Astrocyte of the spinal cord (primary cell): Measurements from ENCODE around the gene SCFD2.

Experiments used
- DNase-seq: peaks from one replicate; pipeline ENCODE4 v3.0.0; 2011; ENCODE audit warnings: low read depth, low spot score
- H3K4me3 ChIP-seq: 2 replicates; pipeline ENCODE4 v1.5.1; 2011; ENCODE audit warnings: low read depth, mild to moderate bottlenecking, low read length, moderate library complexity
- in situ Hi-C: cut with HindIII; loops from 2 replicates; pipeline ENCODE4 v1.10.0; 2017; ENCODE audit warnings: low sequenced_read_pairs
- TF ChIP-seq, protein P1 (sequence below): IDR thresholded peaks from 2 replicates; pipeline ENCODE4 v1.5.1; 2012; ENCODE audit warnings: low read depth, mild to moderate bottlenecking, low read length, inconsistent platforms

The SCFD2 gene

DNA sequence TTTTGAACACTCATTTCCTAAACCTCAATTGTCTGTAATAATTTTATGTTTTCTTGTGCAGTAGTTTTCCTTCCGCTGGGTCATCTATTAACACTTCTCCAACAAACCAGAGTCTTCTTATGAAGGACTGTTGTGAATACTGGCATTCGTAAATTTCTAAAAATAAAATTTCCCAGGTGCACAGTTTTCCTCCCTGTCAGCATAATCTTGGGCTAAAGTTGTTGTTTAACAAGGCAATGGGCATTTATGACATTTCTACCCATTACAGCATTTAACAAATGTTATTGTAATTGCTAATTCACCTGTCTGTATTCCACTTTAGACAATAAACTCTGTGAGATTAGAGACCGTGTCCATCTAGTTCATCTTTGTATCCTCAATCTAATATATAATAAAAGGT is 1.2 kb downstream of the SCFD2 start:
- no peak for DNase-seq
- peak overlapping the region; percentile 97 for H3K4me3 ChIP-seq
- in situ Hi-C loops = no loop called here
- TF ChIP-seq, protein P1, sequence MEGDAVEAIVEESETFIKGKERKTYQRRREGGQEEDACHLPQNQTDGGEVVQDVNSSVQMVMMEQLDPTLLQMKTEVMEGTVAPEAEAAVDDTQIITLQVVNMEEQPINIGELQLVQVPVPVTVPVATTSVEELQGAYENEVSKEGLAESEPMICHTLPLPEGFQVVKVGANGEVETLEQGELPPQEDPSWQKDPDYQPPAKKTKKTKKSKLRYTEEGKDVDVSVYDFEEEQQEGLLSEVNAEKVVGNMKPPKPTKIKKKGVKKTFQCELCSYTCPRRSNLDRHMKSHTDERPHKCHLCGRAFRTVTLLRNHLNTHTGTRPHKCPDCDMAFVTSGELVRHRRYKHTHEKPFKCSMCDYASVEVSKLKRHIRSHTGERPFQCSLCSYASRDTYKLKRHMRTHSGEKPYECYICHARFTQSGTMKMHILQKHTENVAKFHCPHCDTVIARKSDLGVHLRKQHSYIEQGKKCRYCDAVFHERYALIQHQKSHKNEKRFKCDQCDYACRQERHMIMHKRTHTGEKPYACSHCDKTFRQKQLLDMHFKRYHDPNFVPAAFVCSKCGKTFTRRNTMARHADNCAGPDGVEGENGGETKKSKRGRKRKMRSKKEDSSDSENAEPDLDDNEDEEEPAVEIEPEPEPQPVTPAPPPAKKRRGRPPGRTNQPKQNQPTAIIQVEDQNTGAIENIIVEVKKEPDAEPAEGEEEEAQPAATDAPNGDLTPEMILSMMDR = no peak

DNA sequence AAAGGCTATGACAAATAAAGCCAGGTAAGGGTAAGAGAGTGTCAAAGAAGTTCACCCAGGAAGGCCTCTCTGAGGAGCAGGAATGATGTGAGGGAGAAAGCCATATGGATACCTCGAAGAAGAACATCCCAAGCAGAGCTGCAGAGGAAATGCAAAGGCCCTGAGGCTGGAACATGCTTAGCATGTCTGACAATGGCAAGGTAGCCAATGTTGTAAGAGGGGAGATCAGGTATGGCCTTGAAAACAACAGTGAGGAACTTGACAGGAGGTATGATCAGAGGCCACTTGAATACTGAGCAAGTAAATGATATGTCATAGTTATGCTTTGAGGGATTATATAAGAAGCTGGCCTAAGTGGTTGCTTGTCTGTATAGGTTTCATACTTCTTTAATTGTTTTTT is 3.8 kb downstream of the SCFD2 start:
- TF ChIP-seq, protein P1 = no peak
- in situ Hi-C loops = no loop called here
- H3K4me3 ChIP-seq = no peak overlapping the region
- DNase-seq = no peak

DNA sequence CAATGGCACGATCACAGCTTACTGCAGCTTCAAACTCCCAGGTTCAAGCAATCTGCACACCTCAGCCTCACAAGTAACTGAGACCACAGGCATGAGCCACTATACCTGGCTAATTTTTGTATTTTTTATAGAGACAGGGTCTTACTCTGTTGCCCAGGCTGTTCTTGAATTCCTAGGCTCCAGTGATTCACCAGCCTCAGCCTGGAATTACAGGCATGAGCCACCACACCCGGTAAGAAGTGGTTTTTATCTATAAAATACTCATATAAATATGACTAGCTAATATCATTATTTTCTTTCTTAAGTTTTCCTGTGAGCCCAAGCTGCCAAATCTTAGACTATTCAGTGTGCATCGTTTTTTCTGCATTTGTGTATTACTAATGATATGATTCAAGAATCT is 4.4 kb downstream of the SCFD2 start:
- in situ Hi-C loops = no loop called here
- DNase-seq = no peak
- no peak overlapping the region for H3K4me3 ChIP-seq
- TF ChIP-seq, protein P1 = no peak

DNA sequence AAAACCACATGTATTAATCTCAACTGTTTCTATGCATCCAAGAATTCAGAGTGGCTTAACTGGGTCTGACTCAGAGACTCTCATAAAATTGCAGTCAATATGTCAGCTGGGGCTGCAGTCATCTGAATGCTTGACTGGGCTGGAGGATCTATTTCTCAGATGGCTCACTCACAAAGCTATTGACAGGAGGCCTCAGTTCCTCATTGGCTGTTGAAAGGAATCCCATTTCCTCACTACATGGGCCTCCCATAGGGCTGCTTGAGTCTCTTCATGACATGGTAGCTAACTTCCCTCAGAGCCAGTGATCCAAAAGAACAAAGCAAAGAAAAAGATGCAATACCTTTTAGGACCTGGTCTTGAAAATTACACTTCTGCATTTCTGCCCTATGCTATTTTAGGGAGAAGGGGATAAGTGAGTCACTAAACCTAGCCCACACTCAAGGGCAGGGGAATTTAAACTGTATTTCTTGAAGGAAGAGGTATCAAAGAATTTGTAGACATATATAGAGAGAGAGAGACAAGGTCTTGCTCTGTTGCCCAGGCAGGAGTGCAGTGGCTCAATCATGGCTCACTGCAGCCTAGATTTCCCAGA is 9.8 kb downstream of the SCFD2 start:
- in situ Hi-C loops = no loop called here
- H3K4me3 ChIP-seq = no peak overlapping the region
- DNase-seq = no peak
- TF ChIP-seq, protein P1 = no peak

DNA sequence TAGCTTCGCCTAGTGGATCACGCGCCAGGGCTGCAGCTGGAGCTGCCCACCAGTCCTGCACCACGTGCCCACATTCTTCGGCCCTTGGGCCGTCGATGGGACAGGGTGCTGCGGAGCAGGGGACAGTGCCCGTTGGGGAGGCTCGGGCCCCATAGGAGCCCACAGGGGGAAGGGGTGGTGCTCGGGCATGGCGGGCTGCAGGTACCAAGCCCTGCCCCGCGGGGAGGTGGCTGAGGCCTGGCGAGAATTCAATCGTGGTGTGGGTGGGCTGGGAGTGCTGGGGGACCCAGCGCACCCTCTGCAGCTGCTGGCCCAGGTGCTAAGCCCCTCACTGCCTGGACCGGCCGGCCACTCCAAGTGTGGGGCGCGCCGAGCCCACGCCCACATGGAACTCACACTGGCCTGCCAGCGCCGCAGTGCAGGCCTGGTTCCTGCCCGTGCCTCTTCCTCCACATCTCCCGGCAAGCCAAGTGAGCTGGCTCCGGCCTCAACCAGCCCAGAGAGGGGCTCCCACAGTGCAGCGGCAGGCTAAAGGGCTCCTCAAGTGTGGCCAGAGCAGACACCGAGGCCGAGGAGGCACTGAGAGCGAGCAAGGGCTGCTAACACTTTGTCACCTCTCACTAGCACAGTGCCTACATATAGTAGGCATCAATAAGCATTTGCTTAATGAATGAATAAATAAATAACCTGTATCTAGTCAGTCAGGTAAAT is 11.7 kb downstream of the SCFD2 start:
- in situ Hi-C loops = no loop called here
- no peak overlapping the region for H3K4me3 ChIP-seq
- TF ChIP-seq, protein P1 = no peak
- DNase-seq = no peak

DNA sequence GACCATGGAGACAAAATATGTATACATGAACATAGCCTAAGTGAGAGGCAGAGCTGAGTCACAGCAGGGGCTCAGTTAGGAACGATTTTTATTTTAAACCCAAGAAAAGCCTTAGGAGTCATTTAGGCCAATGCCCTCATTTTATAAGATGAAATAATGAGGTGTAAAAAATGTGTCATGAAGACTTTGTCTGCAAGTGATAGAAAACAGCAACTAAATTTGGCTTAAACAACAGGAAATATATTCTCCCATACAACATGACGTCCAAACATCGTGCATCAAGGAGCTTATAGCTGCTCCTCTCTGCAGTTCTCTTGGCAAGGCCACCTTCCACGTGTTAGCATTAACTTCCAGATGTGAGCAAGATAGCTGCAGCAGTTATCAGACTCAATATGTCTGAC is 16.8 kb downstream of the SCFD2 start:
- DNase-seq = no peak
- in situ Hi-C loops = no loop called here
- H3K4me3 ChIP-seq = no peak overlapping the region
- TF ChIP-seq, protein P1 = no peak
